Hepatocyte (in vitro differentiated cells): ENCODE results near the gene RNF112. TPM values are rescaled to one million over a fixed set of nuclear protein-coding genes. Genes with fewer than 3 reads are reported as not detected.

Experiments used
- DNase-seq: peaks from one replicate; pipeline ENCODE4 v3.0.0-alpha.2; 2016; ENCODE audit warnings: low spot score
- H2AFZ ChIP-seq: fragments of 200-600 bp; sonication (generic); 2 replicates; pipeline ENCODE4 v1.6.0; 2016; ENCODE audit warnings: antibody characterized with exemption, mild to moderate bottlenecking
- H3K27ac ChIP-seq: fragments of 200-600 bp; sonication (generic); 2 replicates; pipeline ENCODE4 v1.5.1; 2016; ENCODE audit warnings: mild to moderate bottlenecking
- H3K27me3 ChIP-seq: fragments of 200-600 bp; sonication (generic); 2 replicates; pipeline ENCODE4 v1.6.1; 2016
- H3K36me3 ChIP-seq: fragments of 200-600 bp; sonication (generic); replicated peaks from 2 replicates; pipeline ENCODE4 v1.5.1; 2016; ENCODE audit warnings: low read depth; ENCODE audit not compliant: insufficient read depth
- H3K4me1 ChIP-seq: fragments of 200-600 bp; sonication (generic); 2 replicates; pipeline ENCODE4 v1.5.1; 2016; ENCODE audit warnings: mild to moderate bottlenecking, moderate library complexity; ENCODE audit not compliant: insufficient read depth
- H3K4me2 ChIP-seq: fragments of 200-600 bp; sonication (generic); 2 replicates; pipeline ENCODE4 v1.6.0; 2016
- H3K4me3 ChIP-seq: fragments of 200-600 bp; sonication (generic); 2 replicates; pipeline ENCODE4 v1.5.1; 2016; ENCODE audit warnings: mild to moderate bottlenecking
- H3K79me2 ChIP-seq: fragments of 200-600 bp; sonication (generic); 2 replicates; pipeline ENCODE4 v1.6.0; 2017; ENCODE audit warnings: mild to moderate bottlenecking
- H3K9me2 ChIP-seq: fragments of 200-600 bp; sonication (generic); replicated peaks from 2 replicates; pipeline ENCODE4 v1.6.0; 2017; ENCODE audit warnings: mild to moderate bottlenecking; ENCODE audit not compliant: insufficient read depth
- H3K9me3 ChIP-seq: fragments of 200-600 bp; sonication (generic); 2 replicates; pipeline ENCODE4 v1.5.1; 2016; ENCODE audit warnings: low read depth, mild to moderate bottlenecking
- H4K20me1 ChIP-seq: fragments of 200-600 bp; sonication (generic); 2 replicates; pipeline ENCODE4 v1.6.0; 2016; ENCODE audit warnings: mild to moderate bottlenecking; ENCODE audit not compliant: insufficient read depth, poor library complexity, severe bottlenecking
- EZH2 ChIP-seq: fragments of 200-600 bp; sonication (generic); IDR thresholded peaks from 2 replicates; pipeline ENCODE4 v1.6.1; 2016; ENCODE audit warnings: antibody characterized with exemption, mild to moderate bottlenecking, borderline replicate concordance
- EZH2phosphoT487 ChIP-seq: fragments of 200-600 bp; sonication (generic); IDR thresholded peaks from one replicate; pipeline ENCODE4 v1.6.1; 2018; ENCODE audit warnings: antibody characterized with exemption, mild to moderate bottlenecking, low read depth, moderate library complexity; ENCODE audit not compliant: unreplicated experiment, severe bottlenecking
- WGBS: methylation state at CpG from one replicate; pipeline ENCODE4 v1.1.6; 2016; ENCODE audit warnings: low lambda C conversion rate; ENCODE audit errors: missing lambda C conversion rate; 5-methylcytosine and 5-hydroxymethylcytosine counted together
- polyA plus RNA-seq: library from polyadenylated mRNA; unstranded; fragments of >200 nt; fragmentation: Nextera tagmentation; extraction: Ambion mirVana; gene quantifications from 2 replicates; pipeline ENCODE4 v1.2.1, GENCODE V29; 2016
- total RNA-seq: library from RNA; depleted of rRNA; stranded (reverse); fragments of >200 nt; gene quantifications from 2 replicates; pipeline ENCODE4 v1.2.3, GENCODE V29; 2014
- TF ChIP-seq, protein P1 (sequence below): fragments of 200-600 bp; sonication (generic); IDR thresholded peaks from 2 replicates; pipeline ENCODE4 v1.5.1; 2016; ENCODE audit warnings: antibody characterized with exemption, mild to moderate bottlenecking; ENCODE audit not compliant: poor library complexity

Gene RNF112
- total and polyA plus RNA-seq, 2 experiments from 2014 or later = 7.8 to 8.6 TPM

DNA sequence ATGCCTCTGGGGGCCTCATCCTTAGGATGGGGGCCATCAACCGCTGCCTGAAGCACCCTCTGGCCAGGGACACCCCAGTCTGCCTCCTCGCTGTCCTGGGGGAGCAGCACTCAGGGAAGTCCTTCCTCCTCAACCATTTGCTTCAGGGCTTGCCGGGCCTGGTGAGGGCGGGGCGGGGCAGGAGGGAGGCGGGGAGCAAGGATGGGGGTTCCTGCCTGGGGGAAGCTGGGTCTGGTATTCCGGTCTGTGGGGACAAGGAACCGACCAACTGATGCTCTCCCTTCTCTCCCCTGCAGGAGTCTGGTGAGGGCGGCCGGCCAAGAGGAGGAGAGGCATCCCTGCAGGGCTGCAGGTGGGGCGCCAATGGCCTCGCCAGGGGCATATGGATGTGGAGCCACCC is 2.0 kb downstream of the RNF112 start:
- WGBS = 93% methylated on average over 9 of the region's 12 CpGs
- Histone ChIP-seq H3K4me3 (no peak overlapping the region), H3K9me3 (no peaks in the 10 kb centered on the region), H3K79me2 (no peaks in the 10 kb centered on the region), H3K27ac (no peak overlapping the region), H3K36me3 (no peaks in the 10 kb centered on the region), H2AFZ (no peak overlapping the region), H3K9me2 (no peaks in the 10 kb centered on the region), H3K27me3 (no peaks in the 10 kb centered on the region), H3K4me1 (peaks cover 12% of the 10 kb centered on the region), H3K4me2 (no peak overlapping the region), H4K20me1 (no peaks in the 10 kb centered on the region)
- TF ChIP-seq, protein P1, sequence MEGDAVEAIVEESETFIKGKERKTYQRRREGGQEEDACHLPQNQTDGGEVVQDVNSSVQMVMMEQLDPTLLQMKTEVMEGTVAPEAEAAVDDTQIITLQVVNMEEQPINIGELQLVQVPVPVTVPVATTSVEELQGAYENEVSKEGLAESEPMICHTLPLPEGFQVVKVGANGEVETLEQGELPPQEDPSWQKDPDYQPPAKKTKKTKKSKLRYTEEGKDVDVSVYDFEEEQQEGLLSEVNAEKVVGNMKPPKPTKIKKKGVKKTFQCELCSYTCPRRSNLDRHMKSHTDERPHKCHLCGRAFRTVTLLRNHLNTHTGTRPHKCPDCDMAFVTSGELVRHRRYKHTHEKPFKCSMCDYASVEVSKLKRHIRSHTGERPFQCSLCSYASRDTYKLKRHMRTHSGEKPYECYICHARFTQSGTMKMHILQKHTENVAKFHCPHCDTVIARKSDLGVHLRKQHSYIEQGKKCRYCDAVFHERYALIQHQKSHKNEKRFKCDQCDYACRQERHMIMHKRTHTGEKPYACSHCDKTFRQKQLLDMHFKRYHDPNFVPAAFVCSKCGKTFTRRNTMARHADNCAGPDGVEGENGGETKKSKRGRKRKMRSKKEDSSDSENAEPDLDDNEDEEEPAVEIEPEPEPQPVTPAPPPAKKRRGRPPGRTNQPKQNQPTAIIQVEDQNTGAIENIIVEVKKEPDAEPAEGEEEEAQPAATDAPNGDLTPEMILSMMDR = no peak
- no peak for TF ChIP-seq EZH2
- no peak for DNase-seq

DNA sequence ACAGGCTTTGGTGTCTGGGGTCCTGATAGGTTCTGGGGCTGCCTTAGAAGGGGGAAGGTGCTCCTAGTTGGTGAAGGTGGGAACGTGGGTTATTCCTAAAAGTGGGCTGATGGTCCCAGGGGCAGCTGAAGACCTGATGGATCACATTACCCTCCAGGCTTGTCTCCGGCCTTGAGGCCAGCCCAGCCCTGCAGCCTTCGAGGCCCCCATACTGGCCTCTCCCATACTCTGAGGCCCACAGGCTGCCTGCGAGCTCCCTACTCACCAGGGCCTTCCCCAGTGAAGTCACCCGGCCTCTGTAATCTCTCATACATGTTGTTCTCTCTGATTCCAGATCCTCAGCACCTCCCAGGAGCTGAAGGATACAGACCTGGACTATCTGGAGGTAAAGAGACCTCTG is 2.7 kb downstream of the RNF112 start:
- no peak overlapping the region for H3K27ac ChIP-seq
- no peak for TF ChIP-seq EZH2phosphoT487
- TF ChIP-seq, protein P1 = no peak
- no peak for TF ChIP-seq EZH2
- no peaks in the 10 kb centered on the region for H3K36me3 ChIP-seq
- H4K20me1 ChIP-seq = no peaks in the 10 kb centered on the region
- H3K4me1 ChIP-seq = peaks cover 13% of the 10 kb centered on the region
- no peaks in the 10 kb centered on the region for H3K27me3 ChIP-seq
- WGBS = 84% methylated on average over 4 of the region's 5 CpGs
- H3K9me2 ChIP-seq = no peaks in the 10 kb centered on the region
- H3K79me2 ChIP-seq = no peaks in the 10 kb centered on the region
- H3K4me3 ChIP-seq = no peak overlapping the region
- no peaks in the 10 kb centered on the region for H3K9me3 ChIP-seq
- no peak overlapping the region for H3K4me2 ChIP-seq
- peak; percentile 42 for DNase-seq
- H2AFZ ChIP-seq = no peak overlapping the region

DNA sequence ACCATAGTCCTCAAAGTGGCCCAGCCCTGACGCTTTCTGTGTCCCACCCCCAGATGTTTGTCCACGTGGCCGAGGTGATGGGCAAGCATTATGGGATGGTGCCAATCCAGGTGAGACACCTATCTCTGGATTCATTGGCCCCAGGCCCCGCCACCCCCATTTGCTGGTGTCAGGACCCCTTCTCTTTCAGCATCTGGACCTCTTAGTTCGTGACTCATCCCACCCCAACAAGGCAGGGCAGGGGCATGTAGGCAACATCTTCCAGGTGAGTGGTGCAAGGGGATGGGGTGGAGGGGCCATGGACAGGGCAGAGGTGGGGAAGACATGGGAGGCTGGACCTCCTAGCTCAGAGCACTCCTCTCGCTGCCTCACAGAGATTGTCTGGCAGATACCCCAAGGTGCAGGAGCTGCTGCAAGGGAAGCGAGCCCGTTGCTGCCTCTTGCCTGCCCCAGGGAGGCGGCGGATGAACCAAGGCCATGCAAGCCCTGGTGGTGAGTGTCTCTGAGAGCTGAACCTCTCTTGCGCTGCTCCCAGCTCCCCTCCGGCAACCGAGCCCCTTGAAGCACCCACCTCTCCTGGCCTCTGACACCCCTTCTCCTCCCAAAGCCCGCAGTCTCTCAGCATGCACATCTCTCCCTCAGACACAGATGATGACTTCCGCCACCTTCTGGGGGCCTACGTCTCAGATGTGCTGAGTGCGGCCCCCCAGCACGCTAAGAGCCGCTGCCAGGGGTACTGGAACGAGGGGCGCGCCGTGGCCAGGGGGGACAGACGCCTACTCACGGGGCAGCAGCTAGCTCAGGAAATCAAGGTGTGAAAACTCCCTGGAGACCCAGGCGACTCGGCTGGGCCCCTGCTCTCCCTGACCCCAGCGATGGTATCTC is 3.6 kb downstream of the RNF112 start:
- 92% methylated on average over 28 of the region's 28 CpGs for WGBS
- TF ChIP-seq EZH2 = no peak
- TF ChIP-seq EZH2phosphoT487 = no peak
- TF ChIP-seq, protein P1 = no peak
- H3K27me3 ChIP-seq = no peaks in the 10 kb centered on the region

More for the DNA sequence above, 3.6 kb downstream of the RNF112 start:
- no peak for DNase-seq
- Histone ChIP-seq H3K9me2 (no peaks in the 10 kb centered on the region), H3K4me3 (no peak overlapping the region), H3K79me2 (no peaks in the 10 kb centered on the region), H2AFZ (no peak overlapping the region), H3K36me3 (no peaks in the 10 kb centered on the region), H3K4me1 (peaks cover 16% of the 10 kb centered on the region), H3K4me2 (no peak overlapping the region), H4K20me1 (no peaks in the 10 kb centered on the region), H3K27ac (no peak overlapping the region), H3K9me3 (no peaks in the 10 kb centered on the region)
